ENCODE measurements around the gene RABGAP1L. TPM values are rescaled to one million over a fixed set of nuclear protein-coding genes. Genes with fewer than 3 reads are reported as not detected.

Gene RABGAP1L
- total RNA-seq, 4 donors from 2014 or later, result 70.5 to 100 (median 92.6) TPM

DNA sequence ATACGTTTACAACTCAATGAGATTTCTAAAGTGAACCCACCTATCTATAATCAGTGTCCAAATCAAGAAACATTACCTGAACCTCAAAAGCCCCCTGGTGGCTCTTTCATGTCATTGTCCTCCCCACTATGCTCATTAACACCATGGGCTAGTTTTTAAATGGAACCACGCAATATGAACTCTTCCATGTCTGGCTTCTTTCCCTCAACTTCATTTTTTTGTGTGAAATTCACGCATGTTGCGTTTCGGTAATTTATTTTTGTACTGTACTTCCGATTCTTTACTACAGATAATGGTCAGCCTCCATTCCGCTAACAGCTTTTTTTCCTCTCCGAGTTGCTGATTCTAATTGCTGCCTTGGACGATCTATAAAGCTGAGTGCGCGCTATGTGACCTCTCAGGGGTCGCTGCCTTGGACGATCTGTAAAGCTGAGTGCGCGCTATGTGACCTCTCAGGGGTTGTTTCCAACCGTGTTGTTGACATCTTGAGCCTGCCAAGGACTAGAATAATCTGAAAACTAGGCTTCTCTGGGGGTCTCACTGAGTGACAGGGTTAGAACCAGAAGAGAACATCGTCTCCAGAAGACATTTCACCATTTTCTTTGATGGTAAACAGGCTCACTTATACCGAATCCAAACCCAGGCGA, 839.4 kb downstream of the RABGAP1L start:
- peak overlapping the region; percentile 97 to 99 (median 97) for H3K27ac ChIP-seq
- intact Hi-C loops (cut with DNase I), result no loop called here
- peak; percentile 14 to 27 for DNase-seq
- no peaks in the 10 kb centered on the region for H3K36me3 ChIP-seq
- H3K4me3 ChIP-seq (replicated peaks in 1 of 3), result peak overlapping the region; percentile 39 to 58 (median 41)
- WGBS, 2 donors, result 10% methylated on average over 19 of the region's 19 CpGs
- TF ChIP-seq POLR2A (IDR thresholded peaks at IDR 0.05), result no peak
- TF ChIP-seq, protein P1, sequence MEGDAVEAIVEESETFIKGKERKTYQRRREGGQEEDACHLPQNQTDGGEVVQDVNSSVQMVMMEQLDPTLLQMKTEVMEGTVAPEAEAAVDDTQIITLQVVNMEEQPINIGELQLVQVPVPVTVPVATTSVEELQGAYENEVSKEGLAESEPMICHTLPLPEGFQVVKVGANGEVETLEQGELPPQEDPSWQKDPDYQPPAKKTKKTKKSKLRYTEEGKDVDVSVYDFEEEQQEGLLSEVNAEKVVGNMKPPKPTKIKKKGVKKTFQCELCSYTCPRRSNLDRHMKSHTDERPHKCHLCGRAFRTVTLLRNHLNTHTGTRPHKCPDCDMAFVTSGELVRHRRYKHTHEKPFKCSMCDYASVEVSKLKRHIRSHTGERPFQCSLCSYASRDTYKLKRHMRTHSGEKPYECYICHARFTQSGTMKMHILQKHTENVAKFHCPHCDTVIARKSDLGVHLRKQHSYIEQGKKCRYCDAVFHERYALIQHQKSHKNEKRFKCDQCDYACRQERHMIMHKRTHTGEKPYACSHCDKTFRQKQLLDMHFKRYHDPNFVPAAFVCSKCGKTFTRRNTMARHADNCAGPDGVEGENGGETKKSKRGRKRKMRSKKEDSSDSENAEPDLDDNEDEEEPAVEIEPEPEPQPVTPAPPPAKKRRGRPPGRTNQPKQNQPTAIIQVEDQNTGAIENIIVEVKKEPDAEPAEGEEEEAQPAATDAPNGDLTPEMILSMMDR (IDR thresholded peaks at IDR 0.05), result peak; percentile 43 to 87 (median 66)
- H3K27me3 ChIP-seq, result no peaks in the 10 kb centered on the region
- H3K9me3 ChIP-seq, result no peaks in the 10 kb centered on the region
- peaks cover 18 to 29% of the 10 kb centered on the region in 2 donors for H3K4me1 ChIP-seq

DNA sequence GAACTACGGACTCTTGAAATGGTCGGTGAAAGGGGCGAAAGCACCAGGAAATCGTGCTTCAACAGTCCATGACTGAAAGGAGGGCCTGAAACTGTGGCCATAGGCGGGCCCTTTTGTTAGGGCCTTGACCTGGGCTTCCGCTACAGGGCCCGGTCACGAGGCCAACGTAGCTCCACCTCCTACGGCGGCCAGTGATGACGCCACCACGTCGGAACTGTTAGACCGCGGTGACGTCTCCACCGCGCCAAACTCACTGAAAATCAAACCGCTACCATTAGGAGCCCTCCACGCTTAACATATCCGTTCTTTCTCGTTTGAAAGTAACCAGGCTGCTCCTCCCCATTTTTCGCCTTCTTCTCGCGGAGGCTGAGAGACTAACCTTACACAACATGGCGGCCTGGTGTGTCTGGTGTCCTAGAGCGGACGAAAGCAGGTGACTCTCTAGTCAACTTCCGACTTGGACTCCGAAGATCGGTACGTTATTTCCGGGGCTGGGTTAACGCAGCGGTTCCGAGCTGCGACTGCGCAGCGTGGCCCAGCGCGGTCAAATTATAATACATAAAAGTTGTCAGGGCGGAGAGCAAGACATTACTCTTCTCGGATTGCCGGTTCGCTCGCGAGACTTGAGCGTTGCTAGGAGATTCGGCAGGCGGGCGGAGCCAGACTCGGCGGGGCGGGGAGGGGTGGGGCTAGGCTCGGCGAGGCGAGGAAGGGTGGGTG, 840.1 kb downstream of the RABGAP1L start:
- peak; percentile 66 to 96 for TF ChIP-seq POLR2A (IDR thresholded peaks at IDR 0.05)
- TF ChIP-seq, protein P1 (IDR thresholded peaks at IDR 0.05), result no peak
- Histone ChIP-seq H3K4me3 (replicated peaks in 1 of 3) (peak overlapping the region; percentile 41 to 93 (median 91)), H3K27ac (peak overlapping the region; percentile 97 to 99 (median 97)), H3K4me1 (peaks cover 18 to 29% of the 10 kb centered on the region in 2 donors), H3K27me3 (no peaks in the 10 kb centered on the region), H3K9me3 (no peaks in the 10 kb centered on the region), H3K36me3 (no peaks in the 10 kb centered on the region)
- intact Hi-C loops (cut with DNase I), result no loop called here
- 0 to 2% methylated on average over 18 to 44 of the region's 58 CpGs for WGBS, 2 donors
- DNase-seq, result peak; percentile 96 to 97

DNA sequence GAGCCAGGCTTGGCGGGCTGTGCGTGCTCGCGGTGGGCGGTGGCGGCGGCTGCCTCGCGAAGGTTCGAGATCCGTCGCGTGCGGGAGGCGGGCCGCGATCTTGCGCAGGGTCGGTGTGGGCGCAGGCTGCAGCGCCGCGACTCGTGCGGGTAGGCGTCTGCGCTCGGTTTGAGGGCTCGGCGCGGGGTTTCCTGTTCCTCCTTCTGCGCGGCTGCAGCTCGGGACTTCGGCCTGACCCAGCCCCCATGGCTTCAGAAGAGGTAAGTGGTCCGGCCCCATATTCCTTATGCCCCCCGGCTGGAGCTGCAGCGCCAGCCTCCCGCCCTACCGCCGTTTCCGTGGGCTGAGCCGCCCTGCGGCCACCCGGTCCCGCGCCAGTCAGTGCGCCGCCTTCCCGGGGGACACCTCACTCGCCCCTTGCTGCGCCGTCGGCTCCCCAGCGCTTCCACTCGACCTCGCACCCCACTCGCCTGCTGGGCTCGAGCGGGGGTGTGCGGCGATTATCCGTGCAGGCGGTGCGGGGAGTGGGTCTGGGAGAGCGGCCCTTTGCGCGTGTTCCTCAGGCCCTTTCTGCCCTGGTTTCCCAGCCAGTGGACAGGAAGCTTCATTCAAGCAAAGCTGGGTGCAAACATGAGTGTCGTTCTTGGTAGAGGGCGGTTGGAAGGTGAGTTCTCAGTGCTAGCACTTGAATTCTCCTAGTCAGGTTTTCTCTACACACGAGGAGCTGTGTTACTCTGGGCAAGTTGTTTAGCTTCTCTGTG, 840.8 kb downstream of the RABGAP1L start, which contains the start of gene CACYBP:
Gene CACYBP (plus strand): TSS at position 12 of the 761 bp plus-strand sequence. CDS start 234 bp downstream, at position 246.
- no peaks in the 10 kb centered on the region for H3K36me3 ChIP-seq
- peak; percentile 47 to 53 for DNase-seq
- intact Hi-C loops (cut with DNase I), result no loop called here
- H3K4me1 ChIP-seq, result peaks cover 18 to 29% of the 10 kb centered on the region in 2 donors
- TF ChIP-seq, protein P1 (IDR thresholded peaks at IDR 0.05), result no peak
- peak; percentile 48 to 64 for TF ChIP-seq POLR2A (IDR thresholded peaks at IDR 0.05)
- no peaks in the 10 kb centered on the region for H3K9me3 ChIP-seq
- 0% methylated on average over 16 to 57 of the region's 71 CpGs for WGBS, 2 donors
- H3K27me3 ChIP-seq, result no peaks in the 10 kb centered on the region
- peak within 1 kb of the TSS; percentile 97 to 99 (median 97) for H3K27ac ChIP-seq
- peak within 1 kb of the TSS; percentile 78 to 93 (median 91) for H3K4me3 ChIP-seq (replicated peaks in 1 of 3)

DNA sequence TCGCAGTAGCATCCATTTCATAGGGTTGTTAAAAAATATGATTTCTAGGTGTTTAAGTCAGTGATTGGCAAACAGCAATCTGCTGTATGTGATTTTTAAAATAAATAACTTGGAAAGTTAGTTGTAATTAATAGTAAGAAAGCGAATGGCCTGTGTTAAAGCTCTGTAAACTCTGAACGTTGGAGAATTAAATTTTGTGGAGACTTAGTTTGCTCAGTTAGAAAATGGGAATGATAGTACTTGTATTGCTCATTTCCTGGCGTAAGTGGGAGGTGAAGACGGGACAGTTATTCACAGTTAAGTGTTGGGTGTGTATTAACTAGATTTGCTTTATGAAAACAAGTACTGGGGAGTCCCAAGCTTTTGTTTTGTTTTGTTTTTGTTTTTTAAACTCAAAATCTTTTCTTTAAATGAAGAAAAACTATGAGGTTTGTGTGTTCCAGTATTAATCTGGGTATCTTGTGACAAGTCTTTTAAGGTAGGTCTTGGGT, 841.4 kb downstream of the RABGAP1L start:
- Histone ChIP-seq H3K27ac (peak overlapping the region in 2 of 3 donors; percentile 97 to 99), H3K9me3 (no peaks in the 10 kb centered on the region), H3K27me3 (no peaks in the 10 kb centered on the region), H3K36me3 (no peaks in the 10 kb centered on the region), H3K4me3 (replicated peaks in 1 of 3) (peak overlapping the region in 2 of 3 donors; percentile 78 to 93), H3K4me1 (peaks cover 18 to 29% of the 10 kb centered on the region in 2 donors)
- WGBS, 2 donors, result 6 to 7% methylated on average over 5 of the region's 5 CpGs
- TF ChIP-seq, protein P1 (IDR thresholded peaks at IDR 0.05), result no peak
- TF ChIP-seq POLR2A (IDR thresholded peaks at IDR 0.05), result no peak
- intact Hi-C loops (cut with DNase I), result no loop called here
- no peak for DNase-seq

Measured in thyroid gland (tissue), 4 donors.